ENCODE results near the gene CLASP1. TPM values are rescaled to one million over a fixed set of nuclear protein-coding genes. Genes with fewer than 3 reads are reported as not detected.
"Not testable (repeated sequence)": the region's sequence is repeated elsewhere in the genome, so short reads cannot be mapped to it uniquely, and the experiment has no call there.

Gene CLASP1
- total RNA-seq, 4 donors from 2014 or later = 28.9 to 58.0 (median 41.9) TPM

- 88 to 90% methylated on average over 4 to 7 of the region's 7 CpGs for WGBS, 2 donors
- Histone ChIP-seq H3K27ac (no peak overlapping the region), H3K9me3 (no peaks in the 10 kb centered on the region), H3K36me3 (no peaks in the 10 kb centered on the region), H3K4me1 (peaks cover 0 to 7% (median 0%) of the 10 kb centered on the region in 3 donors), H3K4me3 (no peak overlapping the region), H3K27me3 (no peaks in the 10 kb centered on the region)
- intact Hi-C loops (cut with DNase I) = no loop called here
- no peak for TF ChIP-seq POLR2A (IDR thresholded peaks at IDR 0.05)
- TF ChIP-seq CTCF (IDR thresholded peaks at IDR 0.05) = no peak
- no peak for DNase-seq
Measured at GRCh38 chr2:121316986-121317385, 332.3 kb downstream of the CLASP1 start.

GRCh38 chr2:121313701-121314100 lies 335.6 kb downstream of the CLASP1 start:
- DNase-seq; H3K27me3 ChIP-seq; H3K9me3 ChIP-seq; H3K4me1 ChIP-seq; H3K36me3 ChIP-seq; H3K27ac ChIP-seq; H3K4me3 ChIP-seq; intact Hi-C loops (cut with DNase I): not testable (repeated sequence)
- 78 to 85% methylated on average over 14 to 15 of the region's 15 CpGs for WGBS, 2 donors

- Histone ChIP-seq H3K27me3 (peaks cover 0 to 15% (median 0%) of the 10 kb centered on the region in 4 donors), H3K4me1 (no peaks in the 10 kb centered on the region), H3K9me3 (no peaks in the 10 kb centered on the region), H3K4me3 (no peak overlapping the region), H3K36me3 (no peaks in the 10 kb centered on the region), H3K27ac (no peak overlapping the region)
- DNase-seq = no peak
- intact Hi-C loops (cut with DNase I) = no loop called here
- WGBS, 2 donors = 20 to 27% methylated on average over 3 of the region's 3 CpGs
- TF ChIP-seq CTCF (IDR thresholded peaks at IDR 0.05) (no peak), POLR2A (IDR thresholded peaks at IDR 0.05) (no peak)
Measured at GRCh38 chr2:121309801-121310200, 339.5 kb downstream of the CLASP1 start.

GRCh38 chr2:121309323-121309722 lies 339.9 kb downstream of the CLASP1 start:
- Histone ChIP-seq H3K9me3 (no peaks in the 10 kb centered on the region), H3K27ac (no peak overlapping the region), H3K27me3 (peaks cover 0 to 15% (median 0%) of the 10 kb centered on the region in 4 donors), H3K4me3 (no peak overlapping the region), H3K36me3 (no peaks in the 10 kb centered on the region), H3K4me1 (no peaks in the 10 kb centered on the region)
- DNase-seq = no peak
- TF ChIP-seq CTCF (IDR thresholded peaks at IDR 0.05) (no peak), POLR2A (IDR thresholded peaks at IDR 0.05) (no peak)
- intact Hi-C loops (cut with DNase I) = no loop called here

GRCh38 chr2:121307048-121307447 lies 342.2 kb downstream of the CLASP1 start:
- H3K4me3 ChIP-seq = no peak overlapping the region
- H3K27ac ChIP-seq = no peak overlapping the region
- TF ChIP-seq CTCF (IDR thresholded peaks at IDR 0.05) (no peak), POLR2A (IDR thresholded peaks at IDR 0.05) (no peak)
- no peaks in the 10 kb centered on the region for H3K9me3 ChIP-seq
- DNase-seq = no peak
- intact Hi-C loops (cut with DNase I) = no loop called here
- H3K27me3 ChIP-seq = peaks cover 0 to 15% (median 0%) of the 10 kb centered on the region in 4 donors
- no peaks in the 10 kb centered on the region for H3K36me3 ChIP-seq
- no peaks in the 10 kb centered on the region for H3K4me1 ChIP-seq
- WGBS, 2 donors = 92 to 95% methylated on average over 2 of the region's 2 CpGs

GRCh38 chr2:121304941-121305340 lies 344.3 kb downstream of the CLASP1 start:
- H3K9me3 ChIP-seq = no peaks in the 10 kb centered on the region
- no peaks in the 10 kb centered on the region for H3K4me1 ChIP-seq
- no peak for DNase-seq
- intact Hi-C loops (cut with DNase I) = no loop called here
- 73 to 89% methylated on average over 2 of the region's 2 CpGs for WGBS, 2 donors
- H3K27me3 ChIP-seq = peaks cover 0 to 27% (median 0%) of the 10 kb centered on the region in 4 donors
- TF ChIP-seq CTCF (IDR thresholded peaks at IDR 0.05) (no peak), POLR2A (IDR thresholded peaks at IDR 0.05) (no peak)
- H3K36me3 ChIP-seq = no peaks in the 10 kb centered on the region
- no peak overlapping the region for H3K27ac ChIP-seq
- no peak overlapping the region for H3K4me3 ChIP-seq
